GM19452 (cell line): ENCODE results near the gene HTR5A.
"Not testable (repeated sequence)": the region's sequence is repeated elsewhere in the genome, so short reads cannot be mapped to it uniquely, and the experiment has no call there.

ENCODE experiments used
- ATAC-seq: cut with Tn5 transposase; IDR thresholded peaks from one replicate; pipeline ENCODE4 v1.9.1; 2021; ENCODE audit not compliant: unreplicated experiment

HTR5A gene

DNA sequence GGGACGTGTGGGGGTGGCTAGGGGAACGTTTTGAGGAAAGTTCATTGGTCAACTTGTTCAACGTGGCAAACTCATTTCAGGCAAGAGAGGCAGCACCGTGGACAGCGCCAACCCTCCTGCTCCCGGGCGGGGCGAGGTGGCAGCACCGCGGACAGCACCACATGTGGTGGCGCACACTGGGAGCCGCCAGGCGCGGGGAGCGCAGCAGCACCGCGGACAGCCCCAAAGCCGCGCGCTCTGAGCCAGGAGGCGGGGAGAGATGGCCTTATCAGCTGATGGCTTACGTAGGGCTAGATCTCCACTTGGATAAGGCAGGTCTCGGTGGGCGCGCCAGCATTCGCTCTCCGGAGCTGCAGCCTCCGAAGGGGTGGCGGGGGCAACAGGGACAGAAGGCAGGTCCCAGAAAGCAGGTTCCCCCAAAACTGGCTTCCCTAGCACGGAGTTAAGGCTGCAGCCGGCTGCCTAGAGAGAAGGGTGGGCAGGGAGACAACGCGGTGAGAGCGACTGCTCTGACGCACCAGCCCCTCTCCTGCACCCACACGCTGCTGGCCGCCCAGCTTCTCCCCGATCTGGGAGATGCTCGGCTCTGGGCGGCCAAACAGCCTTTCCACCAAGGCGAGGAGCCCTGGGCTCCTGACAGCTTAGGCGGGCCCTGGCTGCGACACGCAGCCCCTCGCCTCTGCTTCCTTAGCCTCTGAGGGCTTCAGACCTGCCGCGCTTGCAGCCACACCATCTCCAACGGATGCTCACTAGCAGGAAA, at the start of gene HTR5A:
Gene HTR5A (plus strand): TSS at position 333 of the 760 bp plus-strand sequence. CDS start 576 bp downstream, outside the sequence.
- peak; percentile 98 for ATAC-seq

DNA sequence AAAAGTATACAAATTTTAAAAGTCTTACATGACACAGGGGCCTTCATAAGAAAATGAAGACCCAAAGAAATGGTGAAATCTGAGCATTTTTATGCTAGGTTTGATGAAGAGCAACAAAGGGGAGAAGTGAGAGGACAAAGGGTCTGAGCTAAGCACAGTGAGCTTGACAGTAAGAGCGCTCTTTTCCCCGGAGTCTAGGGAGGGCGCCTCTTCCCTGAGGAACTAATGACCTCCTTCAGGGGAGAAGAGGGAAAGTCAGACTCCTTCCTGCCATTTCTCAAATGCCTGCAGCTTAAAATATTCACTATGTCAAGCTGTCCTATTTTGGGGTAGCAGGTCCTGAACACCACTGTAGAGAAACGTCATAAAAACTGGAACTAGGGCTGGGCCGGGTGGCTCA, 49.1 kb upstream of the HTR5A start:
- ATAC-seq = no peak

DNA sequence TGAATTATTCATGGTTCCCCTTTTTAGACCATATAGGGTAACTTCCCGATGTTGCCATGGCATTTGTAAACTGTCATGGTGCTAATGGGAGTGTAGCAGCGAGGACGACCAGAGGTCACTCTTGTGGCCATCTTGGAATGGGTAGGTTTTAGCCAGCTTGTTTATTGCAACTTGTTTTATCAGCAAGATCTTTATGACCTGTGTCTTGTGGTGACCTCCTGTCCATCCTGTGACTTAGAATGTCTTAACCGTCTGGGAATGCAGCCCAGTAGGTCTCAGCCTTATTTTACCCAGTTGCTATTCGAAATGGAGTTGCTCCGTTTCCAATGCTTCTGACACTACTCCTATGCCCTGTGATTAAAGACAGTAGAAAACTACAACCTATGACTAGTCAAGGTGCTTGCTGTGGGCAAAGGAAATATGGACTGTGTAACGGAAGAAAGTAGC, 48.4 kb upstream of the HTR5A start:
- no peak for ATAC-seq

DNA sequence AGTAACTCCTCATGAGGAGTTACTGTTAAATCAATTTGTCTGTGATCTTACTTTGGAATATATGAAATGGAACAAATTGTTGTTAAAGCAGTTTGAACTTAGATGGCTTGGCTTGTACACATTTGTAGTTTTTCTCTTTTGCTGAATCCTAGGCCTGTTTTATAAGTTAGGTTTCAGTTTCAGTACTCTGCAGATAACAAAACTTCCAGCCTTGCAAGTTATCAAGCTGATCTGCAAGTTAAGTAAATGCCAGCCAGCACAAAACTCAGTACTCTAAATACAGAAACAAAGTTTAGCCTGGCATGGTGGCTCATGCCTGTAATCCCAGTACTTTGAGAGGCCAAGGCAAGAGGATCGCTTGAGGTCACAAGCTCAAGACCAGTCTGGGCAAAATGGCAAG, 42.2 kb upstream of the HTR5A start:
- ATAC-seq = no peak

DNA sequence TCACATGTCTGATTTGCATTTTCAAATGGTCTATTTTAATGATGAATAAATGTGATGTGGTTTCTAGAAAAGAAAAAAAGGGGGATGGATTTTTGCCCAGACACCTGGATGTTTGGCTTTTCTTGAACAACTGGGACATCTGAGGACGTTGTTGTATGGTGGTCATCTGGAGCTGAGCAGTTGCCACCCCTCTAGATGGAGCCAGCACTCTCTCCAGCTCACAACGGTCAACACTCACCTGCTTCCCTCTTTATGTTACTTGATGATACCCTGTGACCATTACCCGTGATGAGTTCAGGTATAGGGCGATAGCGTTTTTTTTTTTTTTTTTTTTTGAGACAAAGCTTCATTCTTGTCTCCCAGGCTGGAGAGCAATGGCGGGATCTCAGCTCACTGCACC, 37.1 kb upstream of the HTR5A start:
- ATAC-seq = no peak

DNA sequence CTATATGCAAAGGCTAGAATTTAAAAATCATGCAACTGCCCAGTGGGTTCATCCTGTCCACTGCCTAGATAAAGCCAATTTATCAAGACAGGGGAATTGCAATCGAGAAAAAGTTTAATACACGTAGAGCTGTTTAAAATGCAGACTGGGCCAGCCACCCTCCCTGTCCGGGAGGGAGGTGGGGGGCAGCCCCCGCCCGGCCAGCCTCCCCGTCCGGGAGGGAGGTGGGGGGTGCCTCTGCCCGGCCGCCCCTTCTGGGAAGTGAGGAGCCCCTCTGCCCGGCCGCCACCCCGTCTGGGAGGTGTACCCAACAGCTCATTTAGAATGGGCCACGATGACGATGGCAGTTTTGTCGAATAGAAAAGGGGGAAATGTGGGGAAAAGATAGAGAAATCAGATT, 35.6 kb upstream of the HTR5A start:
- ATAC-seq = not testable (repeated sequence)

DNA sequence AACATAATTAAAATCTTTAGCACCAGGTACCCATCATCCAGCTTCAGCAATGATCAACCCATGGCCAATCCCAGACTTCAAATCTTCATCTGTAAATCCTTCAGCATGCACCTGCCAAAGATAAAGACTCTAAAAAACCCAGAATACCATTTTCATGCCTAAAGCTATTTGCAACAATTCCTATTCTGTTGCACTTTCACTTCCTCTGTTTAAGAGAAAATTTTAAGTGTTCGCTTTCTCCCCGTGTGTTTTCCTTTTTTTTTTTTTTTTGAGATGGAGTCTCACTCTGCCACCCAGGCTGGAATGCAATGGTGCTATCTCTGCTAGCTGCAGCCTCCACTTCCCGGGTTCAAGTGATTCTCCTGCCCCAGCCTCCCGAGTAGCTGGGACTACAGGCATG, 31.8 kb upstream of the HTR5A start:
- ATAC-seq = no peak

DNA sequence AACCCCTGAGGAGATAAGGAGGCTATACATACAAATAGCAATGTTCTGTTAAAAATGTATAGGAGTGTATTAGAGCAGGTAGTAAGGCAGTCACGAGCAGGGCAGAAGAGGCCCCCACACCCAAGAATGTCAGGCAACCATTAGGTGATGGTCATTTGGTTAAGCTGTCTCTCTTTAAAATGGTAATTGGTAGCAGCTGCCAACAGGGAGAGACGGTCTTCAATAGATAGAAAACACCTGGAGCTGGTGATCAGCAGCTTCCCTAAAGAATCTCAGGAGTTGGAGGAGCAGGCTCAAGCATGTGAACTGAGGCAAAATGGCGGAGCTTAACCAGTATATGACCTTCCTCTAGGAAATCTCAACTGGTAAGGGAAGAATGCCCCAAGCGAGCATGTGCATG, 26.4 kb upstream of the HTR5A start:
- ATAC-seq = no peak

DNA sequence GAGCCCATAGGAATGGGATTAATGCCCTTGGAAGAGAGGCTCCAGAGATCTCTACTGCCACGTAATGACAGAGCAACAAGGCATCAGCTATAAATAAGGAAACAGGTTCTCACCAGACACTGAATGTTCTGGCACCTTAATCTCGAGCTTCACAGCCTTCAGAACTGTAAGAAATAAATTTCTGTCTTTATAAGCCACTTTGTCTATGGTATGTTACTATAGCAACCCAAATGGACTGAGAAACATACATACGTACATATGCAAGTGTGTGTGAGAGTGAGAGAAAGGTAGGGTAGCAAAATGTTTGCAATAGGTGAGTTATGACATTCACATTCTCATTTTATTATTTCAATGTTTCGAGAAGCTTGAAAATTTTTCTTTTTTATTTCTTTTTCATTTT, 22.1 kb upstream of the HTR5A start:
- no peak for ATAC-seq

DNA sequence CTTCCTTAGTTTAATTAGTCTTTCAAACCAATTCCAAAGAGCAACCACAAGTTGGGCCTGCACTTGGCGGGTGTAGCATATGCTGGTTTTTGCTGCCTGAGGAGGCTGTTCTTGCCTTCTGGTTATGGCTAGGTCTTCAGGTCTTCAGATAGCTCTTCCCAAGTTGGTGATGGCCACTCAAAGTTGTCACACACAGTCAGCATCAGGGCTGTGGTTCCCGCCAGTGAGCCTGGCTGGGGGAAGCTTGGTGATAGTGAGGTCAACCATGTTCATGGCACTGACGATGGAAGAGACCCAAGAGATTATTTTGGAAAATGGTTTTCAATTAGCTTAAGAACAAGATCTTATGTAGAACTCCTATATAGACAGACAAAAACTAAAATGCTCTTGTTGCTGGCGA, 18.8 kb upstream of the HTR5A start:
- no peak for ATAC-seq

DNA sequence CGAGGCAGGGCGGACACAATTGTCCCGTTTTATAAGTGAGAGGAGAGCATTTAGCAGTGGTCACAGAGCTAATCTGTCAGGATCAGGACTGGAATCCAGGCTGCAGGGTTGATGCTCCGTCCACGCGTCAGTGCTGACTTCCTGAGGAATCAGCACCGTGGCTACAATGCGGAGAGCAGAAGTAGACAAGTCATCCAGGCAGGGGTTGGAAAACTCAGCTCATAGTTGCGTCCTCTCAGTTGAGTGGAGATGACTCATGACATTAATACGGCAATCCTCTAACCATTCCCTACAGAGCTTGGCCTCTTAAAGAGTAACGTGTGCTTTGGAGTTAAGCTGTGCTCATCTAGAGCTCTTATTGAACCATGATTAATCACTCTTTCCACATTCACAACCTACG, 17.1 kb upstream of the HTR5A start:
- no peak for ATAC-seq

DNA sequence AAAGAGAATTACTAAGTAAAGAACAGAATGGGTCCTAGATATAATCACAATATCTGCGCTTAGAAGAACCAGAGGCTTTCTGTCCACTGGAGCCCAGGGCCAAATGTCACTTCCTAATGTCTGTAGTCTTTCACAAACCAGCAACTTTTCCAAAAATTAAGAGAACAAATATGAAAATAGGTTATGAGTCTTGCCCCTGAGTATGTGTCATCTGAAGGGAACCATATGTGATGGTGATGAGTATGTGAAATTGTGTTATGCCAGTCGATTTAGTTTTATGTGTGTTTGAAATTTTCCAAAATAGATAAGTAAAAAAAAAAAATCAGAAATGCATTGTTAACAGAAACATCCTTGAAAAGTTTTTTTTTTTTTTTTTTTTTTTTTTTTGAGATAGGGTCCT, 15.4 kb upstream of the HTR5A start:
- ATAC-seq = no peak

DNA sequence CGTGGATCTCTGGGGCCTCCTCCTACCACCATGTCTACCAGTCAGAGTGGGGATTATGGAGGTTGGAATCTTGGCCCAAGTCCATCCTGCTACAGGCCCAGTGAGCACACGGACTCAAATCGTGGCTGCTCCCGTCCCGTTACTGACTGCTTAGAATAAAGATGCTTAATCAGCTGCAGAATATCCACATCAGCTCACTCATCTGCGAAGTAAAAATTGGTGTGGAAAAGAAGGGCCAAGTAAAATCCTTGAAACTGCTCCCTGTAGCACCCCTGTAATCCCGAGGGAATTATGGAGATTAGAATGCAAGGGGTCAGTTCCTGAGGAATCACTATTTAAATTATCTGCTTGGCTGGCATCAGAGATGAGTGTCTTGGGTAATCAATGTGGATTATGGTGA, 13.0 kb upstream of the HTR5A start:
- no peak for ATAC-seq

DNA sequence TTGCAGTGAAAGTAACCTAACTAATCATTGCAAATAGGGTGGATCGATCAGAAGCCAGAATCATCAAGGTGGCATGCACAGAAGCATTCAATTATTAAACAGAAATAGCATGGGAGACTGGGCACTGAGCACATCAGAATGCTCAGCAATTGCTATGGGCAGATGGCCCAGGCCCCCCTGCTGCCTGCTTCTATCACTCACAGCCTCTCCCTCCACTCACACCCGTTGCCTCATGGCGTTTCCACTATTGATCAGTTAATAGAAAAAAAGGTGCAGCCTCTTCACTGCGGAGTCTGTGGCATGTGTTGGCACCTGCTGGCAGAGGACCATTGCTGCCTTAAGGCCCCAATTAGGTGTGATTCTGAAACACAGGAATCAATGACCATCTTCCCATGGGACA, 11.2 kb upstream of the HTR5A start:
- no peak for ATAC-seq

DNA sequence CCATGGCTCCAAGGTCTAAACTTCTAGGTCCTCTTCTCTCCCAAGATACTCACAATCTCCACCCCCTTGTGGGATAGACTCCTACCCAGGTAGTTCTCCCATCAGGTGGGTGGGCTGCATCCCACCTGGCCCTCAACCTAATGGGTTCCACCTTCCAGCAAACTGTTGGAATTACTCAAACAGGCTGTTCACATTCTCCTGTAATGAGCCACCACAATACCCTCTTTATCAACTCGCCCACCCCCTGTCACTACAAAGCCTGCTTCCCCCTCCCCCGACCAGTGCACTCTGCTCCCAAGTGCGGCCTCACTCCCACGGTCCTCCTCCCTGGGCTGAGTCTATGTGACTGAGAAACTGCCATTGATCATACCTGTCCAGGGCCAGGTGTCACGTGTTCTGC, 10.4 kb upstream of the HTR5A start:
- ATAC-seq = no peak

DNA sequence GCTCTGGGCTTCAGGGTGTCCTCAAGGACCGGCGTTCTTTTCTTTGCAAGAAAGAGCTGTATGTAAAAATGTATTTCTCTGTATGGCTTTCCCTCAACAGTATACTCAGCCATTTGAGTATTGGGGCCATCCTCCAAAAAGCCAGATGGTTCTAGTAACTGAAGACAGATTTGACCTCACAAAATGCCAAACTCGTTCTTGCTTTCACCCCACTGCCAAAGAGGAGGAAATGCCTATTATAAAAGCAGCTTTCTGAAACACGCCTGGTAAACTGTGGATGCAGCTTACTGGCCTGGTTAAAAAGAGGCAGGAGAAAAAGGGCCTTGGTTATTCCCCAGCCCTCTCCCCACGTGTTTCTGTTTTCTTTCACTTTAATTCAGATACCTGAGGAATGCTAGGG, 7.7 kb upstream of the HTR5A start:
- no peak for ATAC-seq

DNA sequence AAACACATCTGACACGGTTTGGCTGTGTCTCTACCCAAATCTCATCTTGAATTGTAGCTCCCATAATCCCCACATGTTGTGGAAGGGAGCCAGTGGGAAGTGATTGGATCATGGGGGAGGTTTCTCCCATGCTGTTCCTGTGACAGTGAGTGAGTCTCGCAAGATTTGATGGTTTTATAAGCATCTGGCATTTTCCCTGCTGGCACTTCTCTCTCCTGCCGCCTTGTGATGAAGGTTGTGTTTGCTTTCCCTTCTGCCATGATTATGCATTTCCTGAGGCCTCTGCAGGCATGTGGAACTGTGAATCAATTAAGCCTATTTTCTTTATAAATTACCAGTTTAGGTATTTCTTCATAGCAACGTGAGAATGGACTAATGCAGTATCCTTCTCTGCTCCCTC, 5.9 kb upstream of the HTR5A start:
- no peak for ATAC-seq

DNA sequence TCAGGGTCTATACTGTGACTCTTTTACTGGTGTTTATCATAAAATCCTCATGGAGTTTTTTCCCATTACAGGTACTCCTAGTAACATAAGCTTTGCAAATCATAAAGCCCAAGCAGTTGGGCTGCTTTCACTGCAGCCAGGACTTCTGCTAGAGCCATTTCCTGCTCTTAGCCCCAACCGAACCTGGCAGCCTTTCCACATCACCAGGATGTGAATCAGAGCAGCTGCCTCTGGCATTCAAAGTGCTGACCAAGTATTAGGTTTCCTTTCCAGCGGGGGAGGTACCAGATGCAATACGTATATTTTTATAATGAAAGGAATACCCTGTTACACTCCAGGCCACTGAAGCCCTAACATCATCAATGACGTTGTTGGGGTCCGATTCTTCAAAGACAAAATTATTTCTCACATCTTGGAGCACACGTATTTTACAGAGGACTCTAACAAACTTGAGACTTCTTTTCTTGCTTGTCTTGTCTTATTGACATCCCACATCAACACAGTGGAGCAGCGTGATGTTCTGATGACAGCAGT, 3.6 kb upstream of the HTR5A start:
- no peak for ATAC-seq

DNA sequence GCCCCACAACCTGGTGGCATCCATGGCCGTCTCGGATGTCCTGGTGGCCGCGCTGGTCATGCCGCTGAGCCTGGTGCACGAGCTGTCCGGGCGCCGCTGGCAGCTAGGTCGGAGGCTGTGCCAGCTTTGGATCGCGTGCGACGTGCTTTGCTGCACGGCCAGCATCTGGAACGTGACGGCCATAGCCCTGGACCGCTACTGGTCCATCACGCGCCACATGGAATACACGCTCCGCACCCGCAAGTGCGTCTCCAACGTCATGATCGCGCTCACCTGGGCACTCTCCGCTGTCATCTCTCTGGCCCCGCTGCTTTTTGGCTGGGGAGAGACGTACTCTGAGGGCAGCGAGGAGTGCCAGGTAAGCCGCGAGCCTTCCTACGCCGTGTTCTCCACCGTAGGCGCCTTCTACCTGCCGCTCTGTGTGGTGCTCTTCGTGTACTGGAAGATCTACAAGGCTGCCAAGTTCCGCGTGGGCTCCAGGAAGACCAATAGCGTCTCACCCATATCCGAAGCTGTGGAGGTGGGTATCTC, 1.1 kb downstream of the HTR5A start:
- no peak for ATAC-seq

DNA sequence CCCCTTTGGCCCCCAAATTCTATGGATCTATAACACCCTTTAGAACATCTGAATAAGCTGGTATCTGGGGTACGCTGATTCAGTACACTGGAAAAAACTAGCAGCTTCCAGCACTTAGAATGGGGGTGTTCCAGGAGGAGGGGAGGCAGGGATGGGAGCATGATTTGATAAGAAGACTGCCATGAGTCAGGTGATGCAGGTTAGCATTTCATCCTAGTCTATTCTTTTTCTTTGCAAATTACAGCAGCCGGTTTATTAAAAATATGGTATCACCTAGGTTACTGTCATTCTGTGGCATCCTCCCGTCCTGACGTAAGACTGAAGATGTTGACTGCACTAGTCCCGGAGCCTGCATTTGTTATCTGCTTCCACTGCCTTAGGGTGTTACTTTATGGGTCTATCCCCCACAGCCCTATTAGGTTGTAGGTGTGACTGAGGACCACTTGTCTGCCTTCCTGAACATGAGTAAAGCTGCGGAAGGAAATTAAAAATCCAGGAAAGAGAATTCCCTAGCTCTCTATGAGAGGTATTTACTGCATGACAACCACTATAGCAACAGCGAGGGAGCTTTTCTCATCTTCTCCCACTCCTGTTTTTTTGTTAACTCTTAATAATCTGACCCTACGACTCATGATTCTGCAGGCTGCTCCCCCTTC, 1.9 kb downstream of the HTR5A start:
- ATAC-seq = no peak

DNA sequence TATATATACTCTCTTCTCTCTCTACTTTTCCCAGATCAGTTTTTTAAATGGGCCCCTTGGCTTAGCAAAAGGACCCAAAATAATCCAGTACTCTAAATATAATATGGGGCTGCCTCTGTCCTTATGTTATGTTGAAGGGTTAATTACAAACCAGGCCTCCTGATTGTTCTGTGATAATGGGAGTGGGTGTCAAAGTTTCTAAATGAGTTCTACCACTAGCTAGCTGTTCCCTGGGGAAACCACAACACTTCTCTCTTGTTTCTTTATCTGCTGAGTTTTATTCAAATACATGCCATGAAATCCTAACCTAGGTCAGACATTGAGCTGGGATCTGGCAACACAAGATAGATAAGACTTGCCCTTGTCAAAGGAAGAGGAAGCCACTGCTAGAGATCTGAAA, 3.8 kb downstream of the HTR5A start:
- ATAC-seq = no peak

DNA sequence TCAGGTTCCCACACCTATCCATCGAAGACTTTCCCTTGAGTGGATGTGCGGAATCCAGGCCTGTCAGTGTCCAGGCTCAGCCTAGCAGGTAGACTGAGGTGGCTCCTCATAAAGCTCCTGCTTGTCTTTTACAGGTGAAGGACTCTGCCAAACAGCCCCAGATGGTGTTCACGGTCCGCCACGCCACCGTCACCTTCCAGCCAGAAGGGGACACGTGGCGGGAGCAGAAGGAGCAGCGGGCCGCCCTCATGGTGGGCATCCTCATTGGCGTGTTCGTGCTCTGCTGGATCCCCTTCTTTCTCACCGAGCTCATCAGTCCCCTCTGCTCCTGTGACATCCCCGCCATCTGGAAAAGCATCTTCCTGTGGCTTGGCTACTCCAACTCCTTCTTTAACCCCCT, 13.9 kb downstream of the HTR5A start:
- no peak for ATAC-seq
